Neural progenitor cell (in vitro differentiated cells): ENCODE data around the gene CMTM8. TPM values are rescaled to one million over a fixed set of nuclear protein-coding genes. Genes with fewer than 3 reads are reported as not detected.
"Not testable (repeated sequence)": the region's sequence is repeated elsewhere in the genome, so short reads cannot be mapped to it uniquely, and the experiment has no call there.

Source experiments
- DNase-seq: peaks from one replicate; pipeline ENCODE4 v3.0.0-alpha.2; 2016; ENCODE audit warnings: low spot score
- H2AFZ ChIP-seq: fragments of 200-600 bp; sonication (generic); replicated peaks from 2 replicates; pipeline ENCODE4 v1.6.1; 2016; ENCODE audit warnings: antibody characterized with exemption
- H3F3A ChIP-seq: fragments of 200-600 bp; sonication (generic); 2 replicates; pipeline ENCODE4 v1.6.1; 2016; ENCODE audit warnings: antibody characterized with exemption, low read depth
- H3K27ac ChIP-seq: fragments of 200-600 bp; sonication (generic); 2 replicates; pipeline ENCODE4 v1.5.1; 2016; ENCODE audit warnings: mild to moderate bottlenecking
- H3K27me3 ChIP-seq: fragments of 200-600 bp; sonication (generic); 2 replicates; pipeline ENCODE4 v1.6.1; 2016; ENCODE audit warnings: mild to moderate bottlenecking, moderate library complexity
- H3K36me3 ChIP-seq: fragments of 200-600 bp; sonication (generic); 2 replicates; pipeline ENCODE4 v1.5.1; 2016
- H3K4me1 ChIP-seq: fragments of 200-600 bp; sonication (generic); 2 replicates; pipeline ENCODE4 v1.6.1; 2016; ENCODE audit warnings: mixed run types
- H3K4me2 ChIP-seq: fragments of 200-600 bp; sonication (generic); 2 replicates; pipeline ENCODE4 v1.6.1; 2016
- H3K4me3 ChIP-seq: fragments of 200-600 bp; sonication (generic); 2 replicates; pipeline ENCODE4 v1.5.1; 2016
- H3K79me2 ChIP-seq: fragments of 200-600 bp; sonication (generic); 2 replicates; pipeline ENCODE4 v1.6.1; 2016; ENCODE audit warnings: low read depth
- H3K9ac ChIP-seq: fragments of 200-600 bp; sonication (generic); 2 replicates; pipeline ENCODE4 v1.6.1; 2016
- H3K9me3 ChIP-seq: fragments of 200-600 bp; sonication (generic); 2 replicates; pipeline ENCODE4 v1.5.1; 2016; ENCODE audit warnings: low read depth
- H4K20me1 ChIP-seq: fragments of 200-600 bp; sonication (generic); 2 replicates; pipeline ENCODE4 v1.6.1; 2016; ENCODE audit warnings: low read depth
- H3K27ac Mint-ChIP-seq: 3 replicates; pipeline ENCODE4 v1.8.0; 2021; ENCODE audit warnings: mixed read lengths
- H3K27me3 Mint-ChIP-seq: 2 replicates; pipeline ENCODE4 v1.8.0; 2022; ENCODE audit warnings: low read depth, mild to moderate bottlenecking, inconsistent platforms, moderate library complexity, mixed read lengths; ENCODE audit not compliant: insufficient read depth
- H3K36me3 Mint-ChIP-seq: 3 replicates; pipeline ENCODE4 v1.8.0; 2021; ENCODE audit warnings: mixed read lengths
- H3K4me1 Mint-ChIP-seq: 3 replicates; pipeline ENCODE4 v1.8.0; 2021; ENCODE audit warnings: mixed read lengths
- H3K4me3 Mint-ChIP-seq: 3 replicates; pipeline ENCODE4 v1.8.0; 2021; ENCODE audit warnings: mild to moderate bottlenecking, moderate library complexity, mixed read lengths
- H3K9me3 Mint-ChIP-seq: 3 replicates; pipeline ENCODE4 v1.8.0; 2020; ENCODE audit warnings: mixed read lengths
- EZH2 ChIP-seq: fragments of 200-600 bp; sonication (generic); IDR thresholded peaks from 2 replicates; pipeline ENCODE4 v1.6.1; 2017; ENCODE audit warnings: antibody characterized with exemption, mild to moderate bottlenecking, moderate library complexity
- EZH2phosphoT487 ChIP-seq: fragments of 200-600 bp; sonication (generic); IDR thresholded peaks from 2 replicates; pipeline ENCODE4 v1.6.1; 2017; ENCODE audit warnings: antibody characterized with exemption
- total RNA-seq: library from RNA; depleted of rRNA; stranded (reverse); fragments of >200 nt; gene quantifications from 2 replicates; pipeline ENCODE4 v1.2.3, GENCODE V29; 2015; ENCODE audit warnings: low replicate concordance
- TF ChIP-seq, protein P1 (sequence below): fragments of 200-600 bp; sonication (generic); IDR thresholded peaks from 2 replicates; pipeline ENCODE4 v1.5.1; 2017; ENCODE audit warnings: antibody characterized with exemption, mild to moderate bottlenecking

Gene CMTM8
- total RNA-seq, 1 donor from 2014 or later = 2.1 TPM

DNA sequence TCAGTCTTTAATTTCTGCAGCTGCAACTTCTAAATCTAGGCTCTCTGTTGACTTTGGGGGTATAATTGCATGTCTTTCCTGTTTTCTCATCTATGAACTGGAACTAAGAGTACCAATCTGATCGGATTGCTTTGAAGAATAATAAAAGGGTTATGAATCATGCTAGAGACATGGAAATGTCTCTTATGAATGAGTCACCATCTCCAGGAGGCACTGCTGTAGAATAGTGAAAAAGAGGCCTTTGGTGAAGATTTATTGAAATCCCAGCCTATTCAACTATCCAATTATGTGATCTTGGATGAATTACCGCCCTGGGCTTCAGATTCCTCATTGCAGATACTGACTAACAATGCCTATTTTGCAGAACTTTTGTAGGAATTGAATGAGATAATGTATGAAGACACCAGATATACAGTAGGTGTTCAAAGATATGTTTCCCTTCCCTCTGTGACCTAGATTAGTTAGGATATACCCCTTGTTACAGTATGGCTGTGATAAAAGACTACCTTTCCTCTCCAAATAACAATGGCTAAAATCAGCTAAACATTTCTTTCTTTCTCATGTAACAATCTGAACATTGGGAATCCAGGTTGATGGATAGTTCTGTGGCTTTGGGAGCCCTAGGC lies 11.5 kb upstream of the CMTM8 start:
- Histone ChIP-seq H3K9me3 (no peaks in the 10 kb centered on the region), H3K4me1 (peaks cover 4% of the 10 kb centered on the region), H3K36me3 (no peaks in the 10 kb centered on the region), H3K79me2 (no peaks in the 10 kb centered on the region), H2AFZ (no peak overlapping the region), H4K20me1 (no peaks in the 10 kb centered on the region), H3K4me2 (no peak overlapping the region), H3F3A (no peaks in the 10 kb centered on the region), H3K27ac (no peak overlapping the region), H3K27me3 (no peaks in the 10 kb centered on the region), H3K9ac (no peak overlapping the region), H3K4me3 (no peak overlapping the region)
- TF ChIP-seq EZH2phosphoT487 = no peak
- no peak for TF ChIP-seq EZH2
- TF ChIP-seq, protein P1, sequence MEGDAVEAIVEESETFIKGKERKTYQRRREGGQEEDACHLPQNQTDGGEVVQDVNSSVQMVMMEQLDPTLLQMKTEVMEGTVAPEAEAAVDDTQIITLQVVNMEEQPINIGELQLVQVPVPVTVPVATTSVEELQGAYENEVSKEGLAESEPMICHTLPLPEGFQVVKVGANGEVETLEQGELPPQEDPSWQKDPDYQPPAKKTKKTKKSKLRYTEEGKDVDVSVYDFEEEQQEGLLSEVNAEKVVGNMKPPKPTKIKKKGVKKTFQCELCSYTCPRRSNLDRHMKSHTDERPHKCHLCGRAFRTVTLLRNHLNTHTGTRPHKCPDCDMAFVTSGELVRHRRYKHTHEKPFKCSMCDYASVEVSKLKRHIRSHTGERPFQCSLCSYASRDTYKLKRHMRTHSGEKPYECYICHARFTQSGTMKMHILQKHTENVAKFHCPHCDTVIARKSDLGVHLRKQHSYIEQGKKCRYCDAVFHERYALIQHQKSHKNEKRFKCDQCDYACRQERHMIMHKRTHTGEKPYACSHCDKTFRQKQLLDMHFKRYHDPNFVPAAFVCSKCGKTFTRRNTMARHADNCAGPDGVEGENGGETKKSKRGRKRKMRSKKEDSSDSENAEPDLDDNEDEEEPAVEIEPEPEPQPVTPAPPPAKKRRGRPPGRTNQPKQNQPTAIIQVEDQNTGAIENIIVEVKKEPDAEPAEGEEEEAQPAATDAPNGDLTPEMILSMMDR = no peak
- no peak overlapping the region for H3K4me3 Mint-ChIP-seq
- H3K27ac Mint-ChIP-seq = no peak overlapping the region
- H3K4me1 Mint-ChIP-seq = peaks cover 23% of the 10 kb centered on the region
- no peak for DNase-seq
- H3K9me3 Mint-ChIP-seq = peaks cover 10% of the 10 kb centered on the region
- H3K36me3 Mint-ChIP-seq = peaks cover 2% of the 10 kb centered on the region
- H3K27me3 Mint-ChIP-seq = peaks cover 11% of the 10 kb centered on the region

DNA sequence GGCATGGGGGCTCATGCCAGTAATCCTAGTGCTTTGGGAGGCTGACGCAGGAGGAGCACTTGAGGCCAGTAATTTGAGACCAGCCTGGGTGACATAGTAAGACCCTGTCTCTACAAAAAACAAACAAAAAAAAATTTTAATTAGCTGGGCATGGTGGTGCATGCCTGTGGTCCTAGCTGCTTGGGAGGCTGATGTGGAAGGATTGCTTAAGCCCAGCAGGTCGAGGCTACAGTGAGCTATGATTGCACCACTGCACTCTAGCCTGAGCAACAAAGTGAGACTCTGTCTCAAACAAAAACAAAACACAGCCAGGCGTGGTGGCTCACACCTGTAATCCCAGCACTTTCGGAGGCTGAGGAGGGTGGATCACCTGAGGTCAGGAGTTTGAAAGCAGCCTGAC lies 9.7 kb upstream of the CMTM8 start:
- not testable (repeated sequence) for H3K9ac ChIP-seq, H3F3A ChIP-seq, H3K27ac Mint-ChIP-seq, H3K79me2 ChIP-seq, H4K20me1 ChIP-seq, H3K4me3 ChIP-seq, DNase-seq, H3K27me3 ChIP-seq, H3K27ac ChIP-seq, H3K36me3 ChIP-seq, H3K4me1 ChIP-seq, H3K9me3 Mint-ChIP-seq, H3K27me3 Mint-ChIP-seq, H3K9me3 ChIP-seq, H3K4me3 Mint-ChIP-seq, H3K4me2 ChIP-seq, H3K36me3 Mint-ChIP-seq, H2AFZ ChIP-seq
- peaks cover 10% of the 10 kb centered on the region for H3K4me1 Mint-ChIP-seq

DNA sequence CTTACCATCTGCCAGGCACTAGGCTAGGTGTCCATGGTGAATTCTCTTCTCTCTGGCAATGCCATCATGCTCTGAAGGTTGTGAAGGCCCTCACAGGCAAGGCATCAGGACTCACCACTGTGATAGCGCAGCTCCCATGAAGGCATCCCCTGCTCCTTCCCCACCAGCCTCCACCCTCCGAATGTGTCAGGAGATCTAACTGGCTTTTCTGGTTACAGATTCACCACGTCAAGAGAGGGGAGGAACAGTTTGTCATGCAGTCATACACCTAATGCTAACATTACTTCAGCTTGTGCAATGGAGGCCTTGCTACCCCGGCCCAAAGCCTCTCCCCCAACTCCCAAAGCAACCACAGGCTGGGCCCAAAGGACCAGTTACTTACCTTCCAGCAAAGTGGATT lies 8.9 kb upstream of the CMTM8 start:
- Mint-ChIP-seq H3K27ac (no peak overlapping the region), H3K4me3 (no peak overlapping the region), H3K27me3 (peaks cover 5% of the 10 kb centered on the region), H3K36me3 (peaks cover 2% of the 10 kb centered on the region), H3K4me1 (peaks cover 2% of the 10 kb centered on the region), H3K9me3 (peaks cover 6% of the 10 kb centered on the region)
- Histone ChIP-seq H4K20me1 (no peaks in the 10 kb centered on the region), H3F3A (no peaks in the 10 kb centered on the region), H3K36me3 (no peaks in the 10 kb centered on the region), H3K9me3 (no peaks in the 10 kb centered on the region), H3K27me3 (no peaks in the 10 kb centered on the region), H3K4me3 (no peak overlapping the region), H3K9ac (no peak overlapping the region), H3K4me1 (no peaks in the 10 kb centered on the region), H3K4me2 (no peak overlapping the region), H3K79me2 (no peaks in the 10 kb centered on the region), H2AFZ (no peak overlapping the region), H3K27ac (no peak overlapping the region)
- no peak for DNase-seq
- TF ChIP-seq, protein P1 = no peak
- TF ChIP-seq EZH2 (no peak), EZH2phosphoT487 (no peak)

DNA sequence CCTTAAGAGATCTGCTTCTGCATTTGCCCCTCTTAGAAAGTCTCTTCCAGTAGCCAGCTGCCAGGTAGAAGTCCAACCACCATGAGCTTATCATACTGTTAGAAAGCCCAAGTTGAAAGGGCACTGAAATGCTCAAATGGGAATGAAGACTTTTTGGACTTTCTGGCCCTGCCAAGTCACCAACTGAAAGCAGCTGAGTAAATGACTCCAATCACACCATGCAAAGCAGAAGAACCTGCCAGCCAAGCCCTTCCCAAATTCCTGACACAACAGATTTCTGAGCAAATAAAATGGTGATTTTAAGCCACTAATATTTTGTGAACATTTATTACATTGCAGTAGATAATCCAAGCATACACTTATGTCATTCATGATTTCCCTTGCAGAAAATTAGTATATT lies 2.1 kb upstream of the CMTM8 start:
- no peak for DNase-seq
- H3K36me3 ChIP-seq = no peaks in the 10 kb centered on the region
- H3K36me3 Mint-ChIP-seq = no peaks in the 10 kb centered on the region

More for the DNA sequence above, 2.1 kb upstream of the CMTM8 start:
- H3K4me2 ChIP-seq = no peak overlapping the region
- H3K4me3 ChIP-seq = no peak overlapping the region
- Mint-ChIP-seq H3K9me3 (peaks cover 4% of the 10 kb centered on the region), H3K27me3 (peaks cover 28% of the 10 kb centered on the region), H3K4me1 (peaks cover 14% of the 10 kb centered on the region), H3K4me3 (peak overlapping the region; percentile 54), H3K27ac (no peak overlapping the region)
- no peaks in the 10 kb centered on the region for H3K79me2 ChIP-seq
- TF ChIP-seq EZH2phosphoT487 (no peak), EZH2 (no peak)
- TF ChIP-seq, protein P1 = no peak
- peaks cover 6% of the 10 kb centered on the region for H4K20me1 ChIP-seq
- H2AFZ ChIP-seq = no peak overlapping the region
- H3K4me1 ChIP-seq = peaks cover 6% of the 10 kb centered on the region
- peaks cover 12% of the 10 kb centered on the region for H3F3A ChIP-seq
- no peak overlapping the region for H3K27ac ChIP-seq
- H3K9ac ChIP-seq = no peak overlapping the region
- H3K27me3 ChIP-seq = peaks cover 40% of the 10 kb centered on the region
- H3K9me3 ChIP-seq = no peaks in the 10 kb centered on the region
